ENCODE results near the gene SCARF2. TPM values are rescaled to one million over a fixed set of nuclear protein-coding genes. Genes with fewer than 3 reads are reported as not detected.

Gene SCARF2
- total RNA-seq, 1 experiment from 2014 or later: 0.18 TPM

Small RNA genes within 50 kb of the gene (small RNA-seq; reads per million reads assigned to genes)
- gene RF00019: not detected
- not detected for gene RN7SL812P
- gene RNU6-225P: not detected
- not detected for gene RNY1P9

Other genes with a start within 250 kb of the SCARF2 start
- gene RTN4R, start 169.5 kb downstream of the SCARF2 start, total RNA-seq (2014; rRNA removed; shearing (Covaris generic)): 41.7 and 45.7 TPM in 2 replicates
- 132 and 163 TPM in 2 replicates for gene DGCR6L, start 117.8 kb downstream of the SCARF2 start, total RNA-seq (2014; rRNA removed; shearing (Covaris generic))
- 18.6 and 22.2 TPM in 2 replicates for gene ZNF74, start 43.7 kb downstream of the SCARF2 start, total RNA-seq (2014; rRNA removed; shearing (Covaris generic))
- 12.8 and 15.7 TPM in 2 replicates for gene KLHL22, start 58.0 kb upstream of the SCARF2 start, total RNA-seq (2014; rRNA removed; shearing (Covaris generic))
- 110 and 127 TPM in 2 replicates for gene MED15, start 69.8 kb upstream of the SCARF2 start, total RNA-seq (2014; rRNA removed; shearing (Covaris generic))